Neural cell (in vitro differentiated cells): ENCODE results near the gene FLVCR1. TPM values are rescaled to one million over a fixed set of nuclear protein-coding genes. Genes with fewer than 3 reads are reported as not detected.

Experiments used
- H2AFZ ChIP-seq: fragments of 200-600, 300-800 bp; sonication (generic), shearing (Covaris generic); 2 replicates; pipeline ENCODE4 v1.6.0; 2014; ENCODE audit warnings: low read depth, mild to moderate bottlenecking, antibody characterized with exemption, low read length, moderate library complexity
- H3F3A ChIP-seq: fragments of 200-600 bp; shearing (Covaris generic); 2 replicates; pipeline ENCODE4 v1.6.1; 2016; ENCODE audit warnings: mild to moderate bottlenecking, moderate library complexity, mixed read lengths, antibody characterized with exemption, low read length; ENCODE audit not compliant: insufficient read depth, poor library complexity, severe bottlenecking
- H3K27ac ChIP-seq: fragments of 200-600, 300-800 bp; sonication (generic), shearing (Covaris generic); 2 replicates; pipeline ENCODE4 v1.5.1; 2014; ENCODE audit warnings: mild to moderate bottlenecking, low read length, moderate library complexity
- H3K27me3 ChIP-seq: fragments of 300-800, 200-600 bp; sonication (generic), shearing (Covaris generic); 2 replicates; pipeline ENCODE4 v1.6.0; 2014; ENCODE audit warnings: mild to moderate bottlenecking, low read depth, low read length, moderate library complexity; ENCODE audit not compliant: insufficient read depth
- H3K36me3 ChIP-seq: fragments of 300-800, 200-600 bp; sonication (generic), shearing (Covaris generic); 2 replicates; pipeline ENCODE4 v1.5.1; 2014; ENCODE audit warnings: mild to moderate bottlenecking, antibody characterized with exemption, low read length, moderate library complexity; ENCODE audit not compliant: insufficient read depth
- H3K4me2 ChIP-seq: fragments of 300-800, 200-600 bp; sonication (generic), shearing (Covaris generic); 2 replicates; pipeline ENCODE4 v1.6.0; 2014; ENCODE audit warnings: mild to moderate bottlenecking, low read length
- H3K4me3 ChIP-seq: fragments of 300-800, 200-600 bp; sonication (generic), shearing (Covaris generic); 2 replicates; pipeline ENCODE4 v1.5.1; 2014; ENCODE audit warnings: mild to moderate bottlenecking, low read length, moderate library complexity
- H3K79me2 ChIP-seq: fragments of 200-600 bp; shearing (Covaris generic); replicated peaks from 2 replicates; pipeline ENCODE4 v1.6.0; 2014; ENCODE audit warnings: mild to moderate bottlenecking, low read length, moderate library complexity; ENCODE audit not compliant: insufficient read depth
- H3K9ac ChIP-seq: fragments of 300-800, 200-600 bp; sonication (generic), shearing (Covaris generic); 2 replicates; pipeline ENCODE4 v1.6.1; 2016; ENCODE audit warnings: mild to moderate bottlenecking, low read length, mixed read lengths
- H3K9me2 ChIP-seq: fragments of 200-600 bp; shearing (Covaris generic); 2 replicates; pipeline ENCODE4 v1.6.1; 2016; ENCODE audit warnings: mild to moderate bottlenecking, low read length, mixed read lengths; ENCODE audit not compliant: insufficient read depth
- H3K9me3 ChIP-seq: fragments of 200-600, 300-800 bp; sonication (generic), shearing (Covaris generic); 2 replicates; pipeline ENCODE4 v1.6.1; 2016; ENCODE audit warnings: mild to moderate bottlenecking, mixed run types, low read length, moderate library complexity, mixed read lengths
- H4K20me1 ChIP-seq: fragments of 200-600 bp; shearing (Covaris generic); 2 replicates; pipeline ENCODE4 v1.6.1; 2016; ENCODE audit warnings: mild to moderate bottlenecking, mixed run types; ENCODE audit not compliant: insufficient read depth
- EP300 ChIP-seq: fragments of 450-650 bp; conservative IDR thresholded peaks from 2 replicates; pipeline ENCODE4 v1.6.1; 2014; ENCODE audit warnings: antibody characterized with exemption, mild to moderate bottlenecking, moderate library complexity; ENCODE audit not compliant: poor library complexity, severe bottlenecking
- EZH2 ChIP-seq: fragments of 200-600, 300-800 bp; shearing (Covaris generic), sonication (generic); IDR thresholded peaks from 2 replicates; pipeline ENCODE4 v1.6.1; 2014; ENCODE audit warnings: antibody characterized with exemption, low read length, borderline replicate concordance, mild to moderate bottlenecking; ENCODE audit not compliant: insufficient read depth, poor library complexity, severe bottlenecking
- MXI1 ChIP-seq: fragments of 450-650 bp; conservative IDR thresholded peaks from 2 replicates; pipeline ENCODE4 v1.6.1; 2014; ENCODE audit warnings: antibody characterized with exemption, mild to moderate bottlenecking; ENCODE audit not compliant: poor library complexity, severe bottlenecking
- POLR2AphosphoS5 ChIP-seq: IDR thresholded peaks from 2 replicates; pipeline ENCODE4 v1.6.1; 2012
- RAD21 ChIP-seq: fragments of 450-650 bp; conservative IDR thresholded peaks from 2 replicates; pipeline ENCODE4 v1.6.1; 2014; ENCODE audit warnings: antibody characterized with exemption, mild to moderate bottlenecking, moderate library complexity
- SMC3 ChIP-seq: fragments of 450-650 bp; conservative IDR thresholded peaks from 2 replicates; pipeline ENCODE4 v1.6.1; 2014; ENCODE audit warnings: antibody characterized with exemption, mild to moderate bottlenecking, moderate library complexity; ENCODE audit not compliant: poor library complexity
- TAF1 ChIP-seq: IDR thresholded peaks from 2 replicates; pipeline ENCODE4 v1.6.1; 2012; ENCODE audit warnings: low read depth
- polyA plus RNA-seq: library from polyadenylated mRNA; depleted of rRNA; stranded (reverse); fragments of >200 nt; gene quantifications from 2 replicates; pipeline ENCODE4 v1.2.3, GENCODE V29; 2014
- TF ChIP-seq, protein P1 (sequence below): fragments of 450-650 bp; IDR thresholded peaks from 2 replicates; pipeline ENCODE4 v1.5.1; 2014; ENCODE audit warnings: antibody characterized with exemption, mild to moderate bottlenecking, moderate library complexity; ENCODE audit not compliant: poor library complexity, severe bottlenecking
- TF ChIP-seq, protein P2 (sequence below): IDR thresholded peaks from 2 replicates; pipeline ENCODE4 v1.6.1; 2012; ENCODE audit warnings: borderline replicate concordance

FLVCR1 gene
- polyA plus RNA-seq, 1 donor from 2014 or later, result 37.8 TPM

DNA sequence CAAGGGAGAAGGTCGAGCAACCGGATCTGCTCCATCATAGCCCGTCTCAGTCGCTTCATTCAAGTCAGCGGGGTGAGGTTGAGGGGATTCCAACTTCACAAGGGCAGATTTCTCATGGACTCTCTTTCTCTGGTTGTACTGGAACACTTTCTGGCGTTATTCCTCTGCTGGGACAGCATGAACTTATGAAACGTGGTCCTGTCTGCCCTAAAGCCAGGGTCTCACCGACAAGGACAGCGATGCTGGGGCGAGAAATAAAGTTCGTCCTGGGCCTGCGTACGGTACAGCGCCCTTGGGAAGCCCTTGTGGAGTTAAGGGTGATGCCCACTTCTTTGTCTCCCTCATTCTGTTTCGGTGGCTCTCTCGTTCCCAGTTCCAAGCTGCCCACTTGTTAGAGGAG, 1.3 kb upstream of the FLVCR1 start:
- Histone ChIP-seq H3K4me3 (peak overlapping the region; percentile 97), H3K27ac (peak overlapping the region; percentile 86), H3K27me3 (no peaks in the 10 kb centered on the region), H3K9ac (peak overlapping the region; percentile 88), H3K4me2 (peak overlapping the region; percentile 70), H2AFZ (no peak overlapping the region), H3K36me3 (no peaks in the 10 kb centered on the region), H3K79me2 (peaks cover 29% of the 10 kb centered on the region), H4K20me1 (no peaks in the 10 kb centered on the region), H3F3A (no peaks in the 10 kb centered on the region), H3K9me2 (no peaks in the 10 kb centered on the region), H3K9me3 (no peaks in the 10 kb centered on the region)
- TF ChIP-seq MXI1, result no peak
- TF ChIP-seq, protein P1, sequence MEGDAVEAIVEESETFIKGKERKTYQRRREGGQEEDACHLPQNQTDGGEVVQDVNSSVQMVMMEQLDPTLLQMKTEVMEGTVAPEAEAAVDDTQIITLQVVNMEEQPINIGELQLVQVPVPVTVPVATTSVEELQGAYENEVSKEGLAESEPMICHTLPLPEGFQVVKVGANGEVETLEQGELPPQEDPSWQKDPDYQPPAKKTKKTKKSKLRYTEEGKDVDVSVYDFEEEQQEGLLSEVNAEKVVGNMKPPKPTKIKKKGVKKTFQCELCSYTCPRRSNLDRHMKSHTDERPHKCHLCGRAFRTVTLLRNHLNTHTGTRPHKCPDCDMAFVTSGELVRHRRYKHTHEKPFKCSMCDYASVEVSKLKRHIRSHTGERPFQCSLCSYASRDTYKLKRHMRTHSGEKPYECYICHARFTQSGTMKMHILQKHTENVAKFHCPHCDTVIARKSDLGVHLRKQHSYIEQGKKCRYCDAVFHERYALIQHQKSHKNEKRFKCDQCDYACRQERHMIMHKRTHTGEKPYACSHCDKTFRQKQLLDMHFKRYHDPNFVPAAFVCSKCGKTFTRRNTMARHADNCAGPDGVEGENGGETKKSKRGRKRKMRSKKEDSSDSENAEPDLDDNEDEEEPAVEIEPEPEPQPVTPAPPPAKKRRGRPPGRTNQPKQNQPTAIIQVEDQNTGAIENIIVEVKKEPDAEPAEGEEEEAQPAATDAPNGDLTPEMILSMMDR, result no peak
- TF ChIP-seq RAD21, result no peak
- no peak for TF ChIP-seq EZH2
- TF ChIP-seq TAF1, result no peak
- TF ChIP-seq, protein P2, sequence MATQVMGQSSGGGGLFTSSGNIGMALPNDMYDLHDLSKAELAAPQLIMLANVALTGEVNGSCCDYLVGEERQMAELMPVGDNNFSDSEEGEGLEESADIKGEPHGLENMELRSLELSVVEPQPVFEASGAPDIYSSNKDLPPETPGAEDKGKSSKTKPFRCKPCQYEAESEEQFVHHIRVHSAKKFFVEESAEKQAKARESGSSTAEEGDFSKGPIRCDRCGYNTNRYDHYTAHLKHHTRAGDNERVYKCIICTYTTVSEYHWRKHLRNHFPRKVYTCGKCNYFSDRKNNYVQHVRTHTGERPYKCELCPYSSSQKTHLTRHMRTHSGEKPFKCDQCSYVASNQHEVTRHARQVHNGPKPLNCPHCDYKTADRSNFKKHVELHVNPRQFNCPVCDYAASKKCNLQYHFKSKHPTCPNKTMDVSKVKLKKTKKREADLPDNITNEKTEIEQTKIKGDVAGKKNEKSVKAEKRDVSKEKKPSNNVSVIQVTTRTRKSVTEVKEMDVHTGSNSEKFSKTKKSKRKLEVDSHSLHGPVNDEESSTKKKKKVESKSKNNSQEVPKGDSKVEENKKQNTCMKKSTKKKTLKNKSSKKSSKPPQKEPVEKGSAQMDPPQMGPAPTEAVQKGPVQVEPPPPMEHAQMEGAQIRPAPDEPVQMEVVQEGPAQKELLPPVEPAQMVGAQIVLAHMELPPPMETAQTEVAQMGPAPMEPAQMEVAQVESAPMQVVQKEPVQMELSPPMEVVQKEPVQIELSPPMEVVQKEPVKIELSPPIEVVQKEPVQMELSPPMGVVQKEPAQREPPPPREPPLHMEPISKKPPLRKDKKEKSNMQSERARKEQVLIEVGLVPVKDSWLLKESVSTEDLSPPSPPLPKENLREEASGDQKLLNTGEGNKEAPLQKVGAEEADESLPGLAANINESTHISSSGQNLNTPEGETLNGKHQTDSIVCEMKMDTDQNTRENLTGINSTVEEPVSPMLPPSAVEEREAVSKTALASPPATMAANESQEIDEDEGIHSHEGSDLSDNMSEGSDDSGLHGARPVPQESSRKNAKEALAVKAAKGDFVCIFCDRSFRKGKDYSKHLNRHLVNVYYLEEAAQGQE, result no peak
- no peak for TF ChIP-seq POLR2AphosphoS5
- TF ChIP-seq EP300, result no peak
- no peak for TF ChIP-seq SMC3

DNA sequence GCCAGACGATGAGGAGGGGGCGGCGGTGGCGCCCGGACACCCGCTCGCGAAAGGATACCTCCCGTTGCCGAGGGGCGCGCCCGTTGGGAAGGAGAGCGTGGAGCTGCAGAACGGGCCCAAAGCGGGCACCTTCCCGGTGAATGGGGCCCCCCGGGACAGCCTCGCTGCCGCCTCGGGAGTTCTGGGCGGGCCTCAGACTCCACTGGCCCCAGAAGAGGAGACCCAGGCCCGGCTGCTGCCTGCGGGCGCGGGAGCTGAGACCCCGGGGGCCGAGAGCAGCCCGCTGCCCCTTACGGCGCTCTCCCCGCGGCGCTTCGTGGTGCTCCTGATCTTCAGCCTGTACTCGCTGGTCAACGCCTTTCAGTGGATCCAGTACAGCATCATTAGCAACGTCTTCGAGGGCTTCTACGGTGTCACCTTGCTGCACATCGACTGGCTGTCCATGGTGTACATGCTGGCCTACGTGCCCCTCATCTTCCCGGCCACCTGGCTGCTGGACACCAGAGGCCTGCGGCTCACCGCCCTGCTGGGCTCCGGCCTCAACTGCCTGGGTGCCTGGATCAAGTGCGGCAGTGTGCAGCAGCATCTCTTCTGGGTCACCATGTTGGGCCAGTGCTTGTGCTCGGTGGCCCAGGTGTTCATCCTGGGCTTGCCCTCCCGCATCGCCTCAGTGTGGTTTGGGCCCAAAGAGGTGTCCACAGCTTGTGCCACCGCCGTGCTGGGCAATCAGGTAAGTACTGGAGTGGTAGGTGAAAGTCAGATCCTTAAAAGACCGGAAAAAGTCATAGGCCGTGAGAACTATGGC, 588 bp downstream of the FLVCR1 start:
- peak overlapping the region; percentile 99 for H3K4me2 ChIP-seq
- no peaks in the 10 kb centered on the region for H3K27me3 ChIP-seq
- peak overlapping the region; percentile 97 for H3K4me3 ChIP-seq
- peaks cover 4% of the 10 kb centered on the region for H3K36me3 ChIP-seq
- H3F3A ChIP-seq, result no peaks in the 10 kb centered on the region
- no peak for TF ChIP-seq TAF1
- no peak for TF ChIP-seq POLR2AphosphoS5
- TF ChIP-seq, protein P2, result no peak
- TF ChIP-seq, protein P1, result no peak
- TF ChIP-seq SMC3, result no peak
- no peak for TF ChIP-seq RAD21
- no peak for TF ChIP-seq EP300
- TF ChIP-seq EZH2, result no peak
- no peak for TF ChIP-seq MXI1
- no peaks in the 10 kb centered on the region for H3K9me3 ChIP-seq
- no peaks in the 10 kb centered on the region for H3K9me2 ChIP-seq
- no peaks in the 10 kb centered on the region for H4K20me1 ChIP-seq
- peaks cover 42% of the 10 kb centered on the region for H3K79me2 ChIP-seq
- peak overlapping the region; percentile 85 for H2AFZ ChIP-seq
- peak overlapping the region; percentile 88 for H3K9ac ChIP-seq
- peak overlapping the region; percentile 86 for H3K27ac ChIP-seq
